Cerebellar nuclear complex (tissue), 1 donor: ENCODE measurements around the gene RASL11A.
"Not testable (repeated sequence)": the region's sequence is repeated elsewhere in the genome, so short reads cannot be mapped to it uniquely, and the experiment has no call there.

ENCODE experiments used
- DNase-seq, 2 experiments: peaks; one replicate each; lab custom pipeline; 2025; lab: John Stamatoyannopoulos, UW

Gene RASL11A

GRCh38 chr13:27300941-27301586, 30.4 kb downstream of the RASL11A start:
- no peak for DNase-seq

- DNase-seq: no peak
These were observed 32.1 kb downstream of the RASL11A start for GRCh38 chr13:27302643-27303262.

DNA sequence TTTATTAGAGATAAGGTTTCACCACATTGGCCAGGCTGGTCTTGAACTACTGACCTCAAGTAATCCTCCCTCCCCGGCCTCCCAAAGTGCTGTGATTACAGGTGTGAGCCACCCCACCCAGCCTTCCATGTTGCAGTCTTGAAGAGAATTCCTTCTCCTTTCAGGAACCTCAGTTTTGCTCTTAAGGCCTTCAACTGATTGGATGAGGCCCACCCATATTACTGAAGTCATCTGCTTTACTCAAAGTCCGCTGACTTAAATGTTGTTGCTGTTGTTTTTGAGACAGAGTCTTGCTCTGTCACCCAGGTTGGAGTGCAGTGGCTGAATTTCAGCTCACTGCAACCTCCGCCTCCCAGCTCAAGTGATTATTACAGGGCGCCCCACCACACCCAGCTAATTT, 33.5 kb downstream of the RASL11A start:
- DNase-seq: no peak

GRCh38 chr13:27304611-27305010, 34.0 kb downstream of the RASL11A start:
- no peak for DNase-seq

GRCh38 chr13:27306364-27306763, 35.7 kb downstream of the RASL11A start:
- no peak for DNase-seq

- no peak for DNase-seq
These were observed 38.3 kb downstream of the RASL11A start for GRCh38 chr13:27308941-27309340.

- no peak for DNase-seq
These were observed 38.9 kb downstream of the RASL11A start for GRCh38 chr13:27309401-27309958.

- no peak for DNase-seq
These were observed 39.5 kb downstream of the RASL11A start for GRCh38 chr13:27309967-27310598.

- DNase-seq: no peak
These were observed 40.3 kb downstream of the RASL11A start for GRCh38 chr13:27310946-27311345.

DNA sequence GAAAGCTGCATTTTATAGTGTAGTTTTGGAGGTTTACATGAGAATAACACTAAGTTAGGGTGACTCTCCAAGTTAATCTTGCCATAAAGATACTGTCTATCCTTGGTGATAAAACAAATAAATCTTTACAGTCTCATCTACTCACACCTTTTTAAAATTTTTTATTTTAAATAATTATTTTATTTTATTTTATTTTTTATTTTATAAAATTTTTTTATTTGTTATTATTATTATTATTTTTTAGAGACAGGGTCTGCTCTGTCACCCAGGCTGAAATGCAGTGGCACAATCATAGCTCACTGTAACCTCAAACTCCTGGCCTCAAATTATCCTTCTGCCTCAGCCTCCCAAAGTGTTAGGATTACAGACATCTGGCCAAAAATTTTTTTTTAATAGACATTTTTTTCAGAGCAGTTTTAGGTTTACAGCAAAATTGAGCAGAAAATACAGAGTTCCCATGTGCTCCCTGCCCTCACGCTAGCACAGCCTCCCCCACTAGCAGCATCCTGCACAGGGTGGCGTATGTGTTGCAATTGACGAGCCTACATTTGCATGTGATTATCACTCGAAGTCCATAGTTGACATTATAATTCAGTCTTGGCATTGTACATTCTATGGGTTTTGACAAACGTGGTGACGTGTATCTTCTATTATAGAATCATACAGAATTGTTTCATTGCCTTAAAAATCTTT, 41.0 kb downstream of the RASL11A start:
- no peak for DNase-seq

DNA sequence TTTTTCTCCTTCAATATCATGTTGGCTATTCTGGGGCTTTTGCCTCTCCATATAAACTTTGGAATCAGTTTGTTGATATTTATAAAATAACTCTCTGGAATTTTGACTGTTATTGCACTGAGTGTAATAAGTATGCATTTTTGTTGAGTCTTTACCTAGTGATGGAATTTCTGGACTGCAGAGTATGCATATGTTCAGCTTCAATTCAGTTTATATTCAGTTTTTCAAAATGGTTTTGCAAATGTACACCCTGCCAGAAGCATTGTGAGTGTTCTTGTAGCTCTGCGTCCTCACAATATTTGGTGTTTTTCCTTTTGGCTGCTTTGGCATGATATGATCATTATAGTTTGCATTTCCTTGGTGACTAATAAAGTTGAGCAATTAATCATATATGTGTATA, 43.1 kb downstream of the RASL11A start:
- no peak for DNase-seq

- DNase-seq: no peak
These were observed 48.8 kb downstream of the RASL11A start for GRCh38 chr13:27319404-27319803.

- no peak for DNase-seq
These were observed 51.1 kb downstream of the RASL11A start for GRCh38 chr13:27321468-27322431.

DNA sequence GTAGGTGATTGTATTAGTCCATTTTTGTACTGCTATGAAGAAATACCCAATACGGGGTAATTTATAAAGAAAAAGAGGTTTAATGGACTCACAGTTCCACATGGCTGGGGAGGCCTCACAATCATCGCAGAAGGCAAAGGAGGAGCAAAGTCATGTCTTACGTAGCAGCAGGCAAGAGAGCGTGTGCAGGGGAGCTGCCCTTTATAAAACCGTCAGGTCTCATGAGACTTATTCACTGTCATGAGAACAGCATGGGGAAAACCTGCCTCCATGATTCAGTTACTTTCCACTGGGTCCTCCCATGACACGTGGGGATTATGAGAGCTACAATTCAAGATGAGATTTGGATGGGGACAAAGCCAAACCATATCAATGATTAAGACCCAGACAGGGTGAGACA, 51.8 kb downstream of the RASL11A start:
- not testable (repeated sequence) for DNase-seq
